Omental fat pad (tissue), 4 donors: ENCODE measurements around the gene SARNP. TPM values are rescaled to one million over a fixed set of nuclear protein-coding genes. Genes with fewer than 3 reads are reported as not detected.

Experiments
- ATAC-seq: fragments of 150-250 bp; one replicate; pipeline ENCODE4 v1.9.1; 2016; ENCODE audit warnings: mild to moderate bottlenecking, moderate library complexity; ENCODE audit not compliant: low FRiP score
- DNase-seq: peaks from one replicate; pipeline ENCODE4 v3.0.0-alpha.2; 2019; ENCODE audit warnings: low spot score
- total RNA-seq, 4 donors: library from RNA; depleted of rRNA; stranded (reverse); fragments of >200 nt; gene quantifications; one replicate each; pipeline ENCODE4 v1.1.0, GENCODE V29; 2016
- TF ChIP-seq, protein P1 (sequence below), 3 donors: fragments of 450-650 bp; IDR thresholded peaks; one replicate each; pipeline ENCODE4 v1.5.1; 2016 to 2017; ENCODE audit warnings: antibody characterized with exemption in 3 of 3, mild to moderate bottlenecking in 3 of 3, moderate library complexity in 2 of 3

Gene SARNP
- total RNA-seq, 4 donors from 2014 or later: 43.8 to 62.7 (median 52.5) TPM

DNA sequence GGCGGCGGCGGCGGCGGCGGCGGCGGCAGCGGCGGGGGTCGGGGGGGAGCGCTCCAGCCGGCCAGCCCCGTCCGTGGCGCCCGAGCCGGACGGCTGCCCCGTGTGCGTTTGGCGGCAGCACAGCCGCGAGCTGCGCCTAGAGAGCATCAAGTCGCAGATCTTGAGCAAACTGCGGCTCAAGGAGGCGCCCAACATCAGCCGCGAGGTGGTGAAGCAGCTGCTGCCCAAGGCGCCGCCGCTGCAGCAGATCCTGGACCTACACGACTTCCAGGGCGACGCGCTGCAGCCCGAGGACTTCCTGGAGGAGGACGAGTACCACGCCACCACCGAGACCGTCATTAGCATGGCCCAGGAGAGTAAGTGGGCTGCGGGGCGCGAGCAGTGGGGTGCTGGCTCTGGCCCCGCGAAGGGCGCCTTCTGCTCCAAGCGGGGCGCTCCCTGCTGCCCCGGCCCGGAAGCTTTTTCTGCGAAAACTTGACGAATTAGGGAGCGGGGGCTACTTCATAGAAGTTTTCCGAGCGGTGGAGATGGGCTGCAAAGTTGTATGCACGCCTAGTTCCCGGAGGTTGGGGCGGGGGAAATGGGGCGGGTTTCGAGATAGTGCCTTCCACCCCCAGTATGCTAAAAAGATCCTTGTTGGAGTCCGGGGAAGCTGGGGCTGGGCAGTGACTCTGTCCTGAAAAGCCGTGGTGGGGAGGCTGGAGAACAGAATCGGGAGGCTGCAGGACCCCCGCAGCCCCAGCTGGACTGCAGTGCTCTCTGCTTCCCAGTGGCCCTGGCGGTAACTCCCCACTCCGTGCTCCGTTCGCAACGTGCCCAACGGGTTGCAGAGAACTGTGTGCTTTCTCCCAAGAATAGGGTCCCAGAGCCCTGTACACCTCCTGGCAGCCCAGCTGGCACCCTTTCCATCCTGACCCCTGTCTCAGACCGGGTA is 73.9 kb downstream of the SARNP start:
- TF ChIP-seq, protein P1, sequence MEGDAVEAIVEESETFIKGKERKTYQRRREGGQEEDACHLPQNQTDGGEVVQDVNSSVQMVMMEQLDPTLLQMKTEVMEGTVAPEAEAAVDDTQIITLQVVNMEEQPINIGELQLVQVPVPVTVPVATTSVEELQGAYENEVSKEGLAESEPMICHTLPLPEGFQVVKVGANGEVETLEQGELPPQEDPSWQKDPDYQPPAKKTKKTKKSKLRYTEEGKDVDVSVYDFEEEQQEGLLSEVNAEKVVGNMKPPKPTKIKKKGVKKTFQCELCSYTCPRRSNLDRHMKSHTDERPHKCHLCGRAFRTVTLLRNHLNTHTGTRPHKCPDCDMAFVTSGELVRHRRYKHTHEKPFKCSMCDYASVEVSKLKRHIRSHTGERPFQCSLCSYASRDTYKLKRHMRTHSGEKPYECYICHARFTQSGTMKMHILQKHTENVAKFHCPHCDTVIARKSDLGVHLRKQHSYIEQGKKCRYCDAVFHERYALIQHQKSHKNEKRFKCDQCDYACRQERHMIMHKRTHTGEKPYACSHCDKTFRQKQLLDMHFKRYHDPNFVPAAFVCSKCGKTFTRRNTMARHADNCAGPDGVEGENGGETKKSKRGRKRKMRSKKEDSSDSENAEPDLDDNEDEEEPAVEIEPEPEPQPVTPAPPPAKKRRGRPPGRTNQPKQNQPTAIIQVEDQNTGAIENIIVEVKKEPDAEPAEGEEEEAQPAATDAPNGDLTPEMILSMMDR (IDR thresholded peaks at IDR 0.05): no peak
- ATAC-seq: peak; percentile 33
- no peak for DNase-seq

DNA sequence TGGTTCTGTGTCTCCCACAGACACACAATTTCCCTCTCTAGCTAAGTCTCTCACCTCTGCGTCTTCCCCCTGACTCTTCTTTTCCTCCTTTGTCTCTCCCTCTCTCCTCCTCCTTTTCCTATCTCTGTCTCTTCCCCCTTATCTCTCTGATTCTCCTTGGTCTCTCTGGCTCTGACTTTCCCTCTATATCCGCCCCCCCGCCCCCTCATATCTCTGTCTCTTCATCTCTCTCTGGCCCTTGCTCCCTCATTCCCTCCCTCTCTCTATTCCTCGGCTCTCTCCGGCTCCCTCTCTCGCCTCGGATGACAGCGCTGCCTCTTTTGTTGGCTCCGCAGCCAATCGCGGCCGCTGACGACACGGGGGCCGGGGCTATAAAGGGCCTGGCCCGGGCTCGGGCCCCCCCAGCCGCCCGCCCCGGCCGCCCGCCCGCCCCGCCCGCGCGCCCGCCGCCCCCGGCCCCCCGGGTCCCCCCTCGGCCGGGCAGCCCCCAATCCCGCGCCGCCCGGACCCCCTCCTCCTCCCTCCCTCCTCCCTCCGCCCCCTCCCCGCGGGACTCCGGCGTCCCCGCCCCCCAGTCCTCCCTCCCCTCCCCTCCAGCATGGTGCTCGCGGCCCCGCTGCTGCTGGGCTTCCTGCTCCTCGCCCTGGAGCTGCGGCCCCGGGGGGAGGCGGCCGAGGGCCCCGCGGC is 74.7 kb downstream of the SARNP start, which contains the start of gene GDF11:
GDF11 (plus strand) TSS at position 404 of the 687 bp plus-strand sequence; CDS start at position 599, 195 bp downstream.
- DNase-seq (no peak), ATAC-seq (peak; percentile 73)
- TF ChIP-seq, protein P1 (IDR thresholded peaks at IDR 0.05): no peak

DNA sequence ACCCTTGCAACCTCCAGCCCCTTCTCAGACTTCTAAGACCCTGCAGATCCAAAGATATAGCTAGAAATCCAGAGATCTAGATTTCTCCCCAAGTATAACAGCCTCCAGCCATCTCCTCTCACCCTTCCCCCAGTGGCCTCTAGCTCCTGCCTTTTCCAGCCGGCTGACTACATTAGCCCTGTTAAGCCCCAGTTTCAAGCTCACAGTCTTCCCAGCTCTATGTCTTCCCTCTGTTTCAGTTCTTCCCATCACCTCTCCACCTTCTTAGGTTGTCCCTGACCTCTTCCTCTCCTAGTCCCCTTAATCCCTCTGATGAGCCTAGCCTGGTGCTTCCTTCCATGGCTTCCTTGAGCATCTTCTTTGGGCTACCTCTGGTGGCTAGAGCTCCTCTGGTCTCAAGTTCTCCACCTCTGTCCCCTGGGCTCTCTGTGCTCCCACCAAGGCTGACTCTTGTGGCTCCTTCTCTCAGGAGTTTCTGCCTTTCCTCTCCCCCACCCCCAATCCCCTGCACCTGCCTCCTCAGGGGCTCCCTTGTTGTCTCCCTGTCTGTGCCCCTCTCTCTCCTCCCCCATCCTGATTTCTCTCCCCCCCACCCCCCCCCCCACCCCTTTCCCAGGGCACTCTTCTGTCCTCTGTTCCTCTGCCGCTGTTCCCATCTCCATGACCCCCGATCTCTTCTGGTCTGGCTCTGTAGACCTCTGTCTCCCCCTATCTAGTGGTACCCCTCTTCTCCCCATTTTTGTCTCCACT is 75.4 kb downstream of the SARNP start:
- DNase-seq (no peak), ATAC-seq (no peak)
- TF ChIP-seq, protein P1 (IDR thresholded peaks at IDR 0.05): no peak

DNA sequence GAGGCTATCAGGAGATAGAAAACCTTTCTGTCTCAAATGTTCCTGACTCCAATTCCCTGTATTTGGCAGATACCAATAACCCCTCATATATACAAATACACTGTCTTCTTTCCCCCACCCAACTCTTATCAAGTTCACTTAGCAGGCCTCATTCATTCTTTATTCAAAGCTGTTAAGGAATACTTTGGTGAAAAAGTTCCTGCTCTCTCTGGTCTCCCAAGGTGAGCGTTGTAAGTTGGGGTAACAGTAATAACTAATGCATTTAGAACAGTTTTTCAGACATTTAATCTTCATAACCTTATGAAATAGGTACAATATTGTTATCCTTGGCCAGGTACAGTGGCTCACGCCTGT is 78.5 kb downstream of the SARNP start:
- no peak for DNase-seq
- no peak for ATAC-seq
- TF ChIP-seq, protein P1 (IDR thresholded peaks at IDR 0.05): no peak

DNA sequence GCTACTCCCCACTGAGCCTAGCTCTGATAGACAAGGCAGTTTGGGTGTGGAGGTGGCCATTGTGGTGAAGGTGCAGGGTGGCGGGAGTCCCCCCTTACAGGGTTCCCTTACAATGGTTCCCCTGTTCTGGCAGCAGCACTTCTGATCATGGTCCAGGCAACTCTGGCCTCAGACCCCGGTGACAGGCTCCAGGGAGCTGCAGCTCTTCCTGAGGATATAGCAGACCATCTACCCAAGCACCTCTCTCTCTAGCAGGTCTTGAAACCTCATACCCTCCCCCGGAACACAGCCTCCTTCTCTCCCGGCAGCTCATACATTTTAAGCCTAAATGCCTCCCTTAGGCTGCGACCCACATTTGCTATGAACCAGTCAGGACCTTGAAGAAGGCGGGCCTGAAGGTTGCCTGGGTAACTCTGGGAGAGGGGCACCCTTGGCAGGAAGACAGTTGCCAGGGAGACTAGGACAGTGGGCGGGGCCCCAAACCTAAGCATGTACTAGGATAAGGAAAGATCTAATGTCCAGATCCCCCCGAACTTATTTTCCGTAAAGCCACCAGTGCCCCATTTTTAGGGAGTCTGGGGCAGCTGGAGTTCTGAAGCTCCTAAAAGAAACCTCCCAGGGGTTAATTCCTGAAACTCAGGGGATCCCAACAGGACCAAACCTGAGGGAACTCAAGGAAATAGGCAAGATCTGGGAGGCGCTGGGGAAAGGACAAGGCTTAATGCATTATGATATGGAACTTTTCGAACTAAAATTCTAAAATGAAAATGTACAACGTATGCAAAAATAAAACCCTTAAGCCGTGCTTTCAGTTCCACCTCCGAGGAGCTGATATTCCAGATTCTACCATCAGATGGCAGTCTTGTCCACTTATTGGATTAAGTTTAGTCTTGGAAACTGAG is 79.2 kb downstream of the SARNP start:
- TF ChIP-seq, protein P1 (IDR thresholded peaks at IDR 0.05): peak in 2 of 3 donors; percentile 41 to 73
- ATAC-seq: peak; percentile 61
- no peak for DNase-seq

DNA sequence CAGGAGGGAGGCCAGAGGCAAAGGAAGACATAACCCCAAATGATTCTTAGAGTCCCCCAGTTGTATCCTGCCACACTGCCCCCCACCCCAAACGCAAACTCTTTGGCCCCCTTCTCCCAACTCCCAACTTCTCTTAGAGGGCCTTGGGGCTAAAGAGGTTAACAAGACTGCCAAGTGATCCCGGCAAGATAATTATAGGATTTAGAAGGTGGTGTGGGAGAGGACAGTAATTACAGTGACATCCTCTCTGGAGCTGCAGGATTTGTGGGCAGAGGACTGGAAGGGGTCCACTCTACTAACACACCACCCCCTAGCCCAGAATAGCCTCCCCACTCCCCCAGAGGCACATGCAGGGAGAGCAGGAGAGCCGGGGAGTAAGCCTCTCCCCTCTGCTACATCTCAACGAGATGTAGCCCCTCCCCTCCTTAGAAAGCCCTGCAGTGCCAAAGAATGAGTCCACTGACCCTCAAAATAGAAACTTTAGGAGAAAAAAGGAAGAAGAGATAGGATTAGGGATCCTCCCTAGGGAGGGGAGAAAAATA is 79.9 kb downstream of the SARNP start:
- TF ChIP-seq, protein P1 (IDR thresholded peaks at IDR 0.05): no peak
- peak; percentile 10 for ATAC-seq
- DNase-seq: no peak
